Right cardiac atrium (tissue), 5 donors: ENCODE results near the gene PGAM1. TPM values are rescaled to one million over a fixed set of nuclear protein-coding genes. Genes with fewer than 3 reads are reported as not detected.

Experiments
- ATAC-seq, 2 donors: fragments of 200-7000 bp; cut with Tn5 transposase; one replicate each; pipeline versions ENCODE4 v1.8.0 to v1.9.1; 2020; ENCODE audit warnings: moderate library complexity in 2 of 2, mild to moderate bottlenecking in 1 of 2
- DNase-seq, 3 donors: peaks; one replicate each; pipeline ENCODE4 v3.0.0-alpha.2; 2020
- H3K27ac ChIP-seq: one replicate; pipeline ENCODE4 v1.5.1; 2013; ENCODE audit warnings: mild to moderate bottlenecking, low read length, control low read depth, moderate library complexity
- H3K27me3 ChIP-seq: one replicate; pipeline ENCODE4 v1.6.1; 2013; ENCODE audit not compliant: control insufficient read depth, insufficient read depth
- H3K4me1 ChIP-seq: one replicate; pipeline ENCODE4 v1.6.1; 2013; ENCODE audit warnings: low read length; ENCODE audit not compliant: control insufficient read depth, insufficient read depth
- H3K4me3 ChIP-seq: one replicate; pipeline ENCODE4 v1.5.1; 2013; ENCODE audit warnings: low read length, control low read depth
- H3K9me3 ChIP-seq: one replicate; pipeline ENCODE4 v1.6.1; 2013; ENCODE audit warnings: low read length; ENCODE audit not compliant: control insufficient read depth
- WGBS: extraction: QIAGEN DNeasy Blood & Tissue Kit; methylation state at CpG from one replicate; pipeline ENCODE4 v1.1.7; 2013; 5-methylcytosine and 5-hydroxymethylcytosine counted together
- intact Hi-C, 4 donors: fragments of 100-400 bp; cut with DNase I; formaldehyde crosslinking; loops; one replicate each; pipeline versions ENCODE4 v1.11.0 to v1.14.0; 2022 to 2023
- long read RNA-seq, 4 donors: library from polyadenylated mRNA; unstranded; transcript quantifications; one replicate each; pipeline ENCODE4 v2.0.0, GENCODE V29; 2020 to 2021
- polyA plus RNA-seq: library from polyadenylated mRNA; stranded (reverse); fragments of 200-250 nt; gene quantifications from one replicate; pipeline ENCODE4 v1.2.3, GENCODE V29; 2013
- total RNA-seq, 4 donors: library from RNA; stranded (reverse); fragmentation: NEBNext Ultra II Directional; extraction: Animal tissue kit (Norgen Biotek cat#: 25700); gene quantifications; one replicate each; pipeline ENCODE4 v1.2.1, GENCODE V29; 2021
- donor health status: healthy with polysubstance abuse.
- donor health status: DM: no; HTN: yes; CAD: no.
- donor health status: DM: no; HTN: no; CAD: no.
- donor health status: DM: no; HTN: yes; CAD: no; lungs with severe emphysema.
- donor health status: DM: yes; HTN: yes; CAD: no.

The PGAM1 gene
- total RNA-seq = 100 to 1,000 TPM; 245 to 330 (median 314) TPM
- polyA plus RNA-seq = 204 TPM
- long read RNA-seq, donor 1, transcript PGAM1-201 (4 exons, 1,830 nt) = major isoform, 753 of 775 reads
- long read RNA-seq, donor 1, partial matches to known transcripts = 21 of 775 reads
- long read RNA-seq, donor 1, other reads (novel, unspliced or antisense) = 1 of 775 reads
- long read RNA-seq, donor 2, transcript PGAM1-201 (4 exons, 1,830 nt) = major isoform, 399 of 443 reads
- long read RNA-seq, donor 2, partial matches to known transcripts = 40 of 443 reads
- long read RNA-seq, donor 2, other reads (novel, unspliced or antisense) = 4 of 443 reads
- long read RNA-seq, donor 3, transcript PGAM1-202 (4 exons, 1,187 nt) = minor isoform, 5 of 3,202 reads
- long read RNA-seq, donor 3, transcript PGAM1-201 (4 exons, 1,830 nt) = major isoform, 3,022 of 3,202 reads
- long read RNA-seq, donor 3, partial matches to known transcripts = 168 of 3,202 reads
- long read RNA-seq, donor 3, other reads (novel, unspliced or antisense) = 7 of 3,202 reads
- long read RNA-seq, donor 4, transcript PGAM1-201 (4 exons, 1,830 nt) = major isoform, 267 of 288 reads
- long read RNA-seq, donor 4, partial matches to known transcripts = 18 of 288 reads
- long read RNA-seq, donor 4, other reads (novel, unspliced or antisense) = 2 of 288 reads

DNA sequence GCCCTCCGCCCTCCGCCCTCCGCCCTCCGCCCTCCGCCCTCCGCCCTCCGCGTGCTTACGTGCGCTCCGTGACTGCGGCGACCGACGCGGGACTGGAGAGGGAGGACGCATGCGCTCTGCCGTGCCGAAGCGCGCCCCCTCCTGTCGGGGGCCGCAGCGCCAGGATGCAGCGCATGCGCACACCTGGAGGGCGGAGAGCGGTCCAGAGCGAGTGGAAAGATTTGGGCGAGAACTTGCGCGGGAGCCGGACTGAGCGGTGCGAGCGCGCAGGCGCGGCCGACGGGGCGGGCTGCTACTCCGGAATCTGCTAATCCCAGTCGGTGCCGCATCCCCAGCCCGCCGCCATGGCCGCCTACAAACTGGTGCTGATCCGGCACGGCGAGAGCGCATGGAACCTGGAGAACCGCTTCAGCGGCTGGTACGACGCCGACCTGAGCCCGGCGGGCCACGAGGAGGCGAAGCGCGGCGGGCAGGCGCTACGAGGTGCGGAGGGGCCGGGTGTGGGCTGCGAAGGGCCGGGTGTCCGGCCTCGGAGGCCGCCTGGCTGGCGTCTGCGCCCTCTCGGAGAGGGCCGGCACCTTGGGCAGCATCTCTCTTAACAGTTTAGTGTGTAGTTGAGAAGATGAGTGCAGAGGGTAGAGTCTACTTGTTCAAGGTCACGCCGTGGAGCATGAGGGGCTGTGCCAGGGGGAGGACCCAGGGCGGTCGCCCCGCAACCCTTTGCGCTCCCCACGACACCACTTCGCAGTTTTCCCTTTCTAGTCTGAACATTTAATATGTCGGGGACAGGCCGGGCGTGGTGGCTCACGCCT is at the start of gene PGAM1:
Gene PGAM1, plus strand, starts transcription at position 228 of the 812 bp plus-strand sequence. Its CDS starts 117 bp downstream, at position 345.
- no peaks in the 10 kb centered on the region for H3K9me3 ChIP-seq
- intact Hi-C loops = no loop called here
- peak; percentile 97 for ATAC-seq
- peak within 1 kb of the TSS; percentile 86 for H3K4me3 ChIP-seq
- peaks cover 6% of the 10 kb centered on the region for H3K4me1 ChIP-seq
- DNase-seq = peak; percentile 95 to 99 (median 98)
- under 1% methylated on average over 83 of the region's 90 CpGs for WGBS
- H3K27ac ChIP-seq = peak within 1 kb of the TSS; percentile 90
- H3K27me3 ChIP-seq = no peaks in the 10 kb centered on the region

DNA sequence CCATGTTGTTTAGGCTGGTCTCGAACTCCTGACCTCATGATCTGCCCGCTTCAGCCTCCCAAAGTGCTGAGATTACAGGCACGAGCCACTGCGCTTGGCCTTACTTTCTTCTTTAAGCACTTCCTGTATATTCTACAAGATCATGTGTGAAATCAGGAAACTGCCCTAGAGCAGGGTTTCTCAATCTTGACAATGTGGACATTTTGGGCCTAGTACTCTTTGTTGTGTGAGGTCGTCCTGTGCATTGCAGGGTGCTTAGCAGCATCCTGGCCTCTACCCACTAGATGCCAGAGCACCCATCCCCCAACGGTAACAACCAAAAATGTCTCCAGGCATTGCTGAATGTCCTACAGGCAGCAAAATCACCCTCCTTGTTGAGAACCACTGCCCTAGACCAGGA is 49.6 kb upstream of the PGAM1 start:
- no peak for ATAC-seq
- Histone ChIP-seq H3K4me1 (no peaks in the 10 kb centered on the region), H3K9me3 (no peaks in the 10 kb centered on the region), H3K27ac (no peak overlapping the region), H3K4me3 (no peak overlapping the region), H3K27me3 (no peaks in the 10 kb centered on the region)
- intact Hi-C loops = no loop called here
- WGBS = 76% methylated on average over 6 of the region's 6 CpGs
- no peak for DNase-seq

DNA sequence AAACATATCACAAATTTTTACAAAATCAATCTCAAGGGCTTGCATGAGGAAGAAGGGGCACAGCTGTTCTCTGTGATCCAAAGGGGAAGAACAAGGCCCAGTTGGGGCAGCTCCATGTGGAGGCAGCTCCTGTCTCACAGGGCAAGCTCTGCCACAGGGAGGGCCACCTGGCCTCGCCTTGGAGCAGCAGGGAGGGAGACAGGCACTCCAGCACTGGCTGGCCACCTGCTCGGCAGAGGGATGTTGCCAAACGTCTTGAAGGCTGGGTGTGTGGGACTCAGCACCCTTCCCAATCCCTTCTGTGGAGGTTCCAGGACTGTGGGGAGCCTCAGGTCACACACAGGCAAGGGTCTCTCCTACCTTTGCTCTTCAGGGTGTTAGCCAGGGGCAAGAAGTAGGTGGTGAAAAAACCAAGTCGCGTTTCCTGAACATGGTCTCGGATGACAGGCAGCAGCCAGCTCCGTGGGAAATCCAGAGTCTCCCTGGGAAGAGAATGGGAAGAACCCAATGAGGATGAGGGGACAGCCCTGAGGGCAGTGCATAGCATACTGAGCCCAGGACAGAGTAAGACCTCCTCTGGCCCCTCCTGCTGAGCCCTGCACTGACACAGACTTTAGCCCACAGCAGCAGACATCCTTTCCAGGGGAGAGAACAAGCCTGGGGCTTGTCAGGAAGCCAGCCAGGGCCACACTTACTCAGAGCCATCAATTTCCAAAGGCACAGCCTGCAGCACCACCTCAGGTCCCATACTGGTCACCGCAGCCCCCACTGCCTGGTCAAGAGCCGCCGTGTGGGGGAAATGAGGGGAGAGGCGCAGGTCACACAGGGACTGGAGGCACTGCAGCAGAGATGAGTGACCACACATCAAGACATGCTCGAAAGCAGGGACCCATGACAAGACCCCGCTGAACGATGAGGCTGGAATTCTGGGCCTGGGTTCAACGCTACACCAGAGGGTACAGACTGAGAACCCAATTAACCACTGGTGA is 46.8 kb upstream of the PGAM1 start:
- no peak overlapping the region for H3K27ac ChIP-seq
- no peak for DNase-seq
- 78% methylated on average over 15 of the region's 15 CpGs for WGBS
- intact Hi-C loops = no loop called here
- H3K9me3 ChIP-seq = no peaks in the 10 kb centered on the region
- H3K4me3 ChIP-seq = no peak overlapping the region
- H3K27me3 ChIP-seq = no peaks in the 10 kb centered on the region
- H3K4me1 ChIP-seq = no peaks in the 10 kb centered on the region
- no peak for ATAC-seq

DNA sequence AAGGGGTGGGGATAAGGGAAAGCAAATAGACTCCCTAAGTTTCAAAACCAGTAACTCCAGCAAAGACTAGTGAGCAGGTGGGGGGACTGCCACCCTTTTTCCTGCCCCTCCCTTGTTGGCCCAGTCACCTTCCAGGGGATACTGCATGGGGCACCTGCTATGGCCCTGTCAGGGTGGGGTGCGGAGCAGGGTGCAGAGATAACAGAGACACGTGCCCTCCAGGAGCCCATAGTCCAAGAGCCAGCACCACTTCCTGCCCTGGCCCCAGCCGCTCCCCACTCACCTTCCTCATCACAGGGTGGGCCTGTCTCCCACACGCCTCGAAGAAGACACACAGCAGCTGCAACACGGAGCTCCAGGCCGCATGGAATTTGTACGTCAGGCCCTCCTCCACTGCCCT is 45.5 kb upstream of the PGAM1 start:
- Histone ChIP-seq H3K4me1 (no peaks in the 10 kb centered on the region), H3K27me3 (no peaks in the 10 kb centered on the region), H3K9me3 (no peaks in the 10 kb centered on the region), H3K27ac (no peak overlapping the region), H3K4me3 (no peak overlapping the region)
- DNase-seq (no peak), ATAC-seq (no peak)
- WGBS = 88% methylated on average over 8 of the region's 8 CpGs
- intact Hi-C loops = no loop called here

DNA sequence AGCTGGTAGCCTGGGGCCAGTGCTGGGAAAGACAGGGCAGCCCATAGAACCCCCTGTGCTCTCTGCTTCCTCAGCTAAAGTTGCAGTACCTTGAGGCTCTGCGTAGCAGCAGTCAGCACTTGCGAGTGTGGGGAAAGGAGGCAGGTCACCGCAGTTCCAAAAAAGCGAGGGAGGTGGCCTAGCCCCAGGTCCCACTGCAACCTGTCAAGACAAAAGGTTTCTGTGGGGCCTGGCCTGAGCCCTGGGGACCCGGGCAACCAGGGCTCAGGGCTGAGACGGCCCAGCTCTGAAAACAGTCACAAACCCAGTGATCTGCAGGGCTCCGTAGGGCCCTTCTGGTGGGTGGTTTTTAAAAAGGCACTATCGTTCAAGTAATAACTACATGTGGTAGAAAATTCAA is 44.4 kb upstream of the PGAM1 start:
- ATAC-seq (no peak), DNase-seq (no peak)
- 83% methylated on average over 8 of the region's 8 CpGs for WGBS
- H3K27ac ChIP-seq = no peak overlapping the region
- no peak overlapping the region for H3K4me3 ChIP-seq
- no peaks in the 10 kb centered on the region for H3K9me3 ChIP-seq
- no peaks in the 10 kb centered on the region for H3K27me3 ChIP-seq
- H3K4me1 ChIP-seq = no peaks in the 10 kb centered on the region
- intact Hi-C loops = no loop called here

DNA sequence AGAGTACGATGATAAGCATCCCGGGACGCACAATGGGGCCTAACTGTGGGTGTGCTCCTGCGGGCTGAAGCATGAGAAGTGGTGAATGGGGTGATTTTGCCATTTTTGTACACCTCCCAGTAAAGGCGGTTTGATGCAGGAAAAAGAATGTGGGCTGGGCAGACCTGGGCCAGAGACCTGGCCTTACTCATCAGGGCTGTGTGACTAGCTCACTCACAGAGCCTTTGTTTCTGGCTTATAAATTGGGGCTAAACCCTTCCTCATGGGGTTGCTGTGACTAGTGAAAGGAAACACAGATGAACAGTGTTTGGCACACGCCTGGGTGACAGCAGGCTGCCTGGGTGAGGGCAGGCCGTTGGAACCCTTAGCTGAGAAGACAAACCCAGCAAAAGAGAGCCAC is 42.8 kb upstream of the PGAM1 start:
- DNase-seq = no peak

DNA sequence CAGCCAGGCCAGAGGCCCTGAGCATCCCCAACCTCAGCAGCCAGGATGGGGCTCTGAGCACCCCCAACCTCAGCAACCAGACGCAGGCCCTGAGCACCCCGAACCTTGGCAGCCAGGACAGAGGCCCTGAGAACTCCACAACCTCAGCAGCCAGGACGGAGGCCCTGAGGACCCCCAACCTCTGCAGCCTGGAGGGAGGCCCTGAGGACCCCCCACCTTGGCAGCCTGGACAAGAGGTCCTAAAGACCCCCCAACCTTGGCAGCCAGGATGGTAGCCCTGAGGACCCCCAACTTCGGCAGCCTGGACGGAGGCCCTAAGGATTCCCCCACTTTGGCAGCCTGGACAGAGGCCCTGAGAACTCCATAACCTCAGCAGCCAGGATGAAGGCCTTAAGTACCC is 41.8 kb upstream of the PGAM1 start:
- H3K27ac ChIP-seq = no peak overlapping the region
- WGBS = 96% methylated on average over 5 of the region's 5 CpGs
- no peaks in the 10 kb centered on the region for H3K4me1 ChIP-seq
- DNase-seq = no peak
- H3K4me3 ChIP-seq = no peak overlapping the region
- H3K9me3 ChIP-seq = no peaks in the 10 kb centered on the region
- intact Hi-C loops = no loop called here
- no peak for ATAC-seq
- no peaks in the 10 kb centered on the region for H3K27me3 ChIP-seq

More for the DNA sequence above, 42.8 kb upstream of the PGAM1 start:
- WGBS = 92% methylated on average over 7 of the region's 7 CpGs
- Histone ChIP-seq H3K27ac (no peak overlapping the region), H3K4me1 (no peaks in the 10 kb centered on the region), H3K27me3 (no peaks in the 10 kb centered on the region), H3K9me3 (no peaks in the 10 kb centered on the region), H3K4me3 (no peak overlapping the region)
- intact Hi-C loops = no loop called here
- no peak for ATAC-seq

DNA sequence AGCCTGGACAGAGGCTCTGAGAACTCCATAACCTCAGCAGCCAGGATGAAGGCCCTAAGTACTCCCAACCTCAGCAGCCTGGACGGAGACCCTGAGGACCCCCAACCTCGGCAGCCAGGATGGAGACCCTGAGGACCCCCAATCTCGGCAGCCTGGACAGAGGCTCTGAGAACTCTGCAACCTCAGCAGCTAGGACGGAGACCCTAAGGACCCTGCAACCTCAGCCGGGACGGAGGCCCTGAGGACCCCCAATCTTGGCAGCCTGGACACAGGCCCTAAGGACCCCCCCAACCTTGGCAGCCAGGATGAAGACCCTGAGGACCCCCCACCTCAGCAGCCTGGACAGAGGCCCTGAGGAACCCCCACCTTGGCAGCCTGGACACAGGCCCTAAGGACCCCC is 41.4 kb upstream of the PGAM1 start:
- Histone ChIP-seq H3K27ac (no peak overlapping the region), H3K4me1 (no peaks in the 10 kb centered on the region), H3K9me3 (no peaks in the 10 kb centered on the region), H3K4me3 (no peak overlapping the region), H3K27me3 (no peaks in the 10 kb centered on the region)
- WGBS = 97% methylated on average over 6 of the region's 6 CpGs
- intact Hi-C loops = no loop called here
- no peak for ATAC-seq
- DNase-seq = no peak

DNA sequence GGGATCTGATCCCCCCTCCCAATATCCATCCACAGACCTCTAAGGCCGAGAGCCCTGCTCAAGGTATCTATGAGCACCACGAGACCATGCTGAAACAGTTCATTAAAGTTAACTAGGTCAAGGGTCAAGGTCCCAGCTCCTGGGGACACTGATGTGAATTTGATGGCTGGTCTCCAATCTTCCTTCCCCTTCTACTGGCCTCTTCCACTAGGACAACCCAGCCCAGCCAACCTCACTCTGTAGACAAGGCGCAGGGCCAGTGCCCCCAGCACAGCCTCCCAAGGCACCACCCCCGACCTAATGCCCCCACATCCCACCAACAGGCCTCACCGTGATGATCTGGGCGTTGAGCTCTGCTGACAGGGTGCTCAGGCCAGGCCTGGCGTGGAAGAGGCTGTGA is 40.4 kb upstream of the PGAM1 start:
- peak in 1 of 2 donors; percentile 7 for ATAC-seq
- Histone ChIP-seq H3K4me1 (no peaks in the 10 kb centered on the region), H3K4me3 (no peak overlapping the region), H3K9me3 (no peaks in the 10 kb centered on the region), H3K27ac (no peak overlapping the region), H3K27me3 (no peaks in the 10 kb centered on the region)
- 83% methylated on average over 7 of the region's 7 CpGs for WGBS
- intact Hi-C loops = no loop called here
- no peak for DNase-seq

DNA sequence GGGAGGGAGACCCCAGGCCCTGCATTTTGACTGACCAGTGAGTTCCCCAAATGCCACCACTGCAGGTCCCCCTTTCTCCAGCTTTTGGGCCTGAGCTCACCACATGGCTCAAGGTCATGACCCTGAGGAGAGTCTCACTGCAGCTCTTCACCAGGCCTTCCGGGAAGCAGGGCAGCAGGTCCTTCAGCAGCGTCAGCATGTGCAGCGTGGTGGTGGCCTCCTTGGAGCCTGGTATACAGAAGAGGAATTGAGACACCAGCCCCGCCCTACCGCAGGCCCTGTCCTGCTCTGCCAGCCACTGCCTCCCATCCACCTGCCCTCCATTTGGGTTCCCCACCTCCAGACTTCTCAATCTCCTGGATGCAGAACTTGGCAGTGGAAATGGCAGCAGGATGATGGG is 37.8 kb upstream of the PGAM1 start:
- ATAC-seq = peak in 1 of 2 donors; percentile 47
- intact Hi-C loops = no loop called here
- Histone ChIP-seq H3K27me3 (no peaks in the 10 kb centered on the region), H3K9me3 (no peaks in the 10 kb centered on the region), H3K4me1 (no peaks in the 10 kb centered on the region), H3K4me3 (no peak overlapping the region), H3K27ac (no peak overlapping the region)
- peak in 1 of 3 donors; percentile 73 for DNase-seq
- WGBS = 92% methylated on average over 5 of the region's 5 CpGs
